Kidney glomerular epithelial cell (primary cell): Measurements from ENCODE around the gene SMYD2.
A peak's percentile ranks its signal among the peaks of the same experiment; 100 is the strongest.

Experiments used
- DNase-seq: peaks from one replicate; lab custom pipeline; 2025; lab: John Stamatoyannopoulos, UW

Gene SMYD2, protein sequence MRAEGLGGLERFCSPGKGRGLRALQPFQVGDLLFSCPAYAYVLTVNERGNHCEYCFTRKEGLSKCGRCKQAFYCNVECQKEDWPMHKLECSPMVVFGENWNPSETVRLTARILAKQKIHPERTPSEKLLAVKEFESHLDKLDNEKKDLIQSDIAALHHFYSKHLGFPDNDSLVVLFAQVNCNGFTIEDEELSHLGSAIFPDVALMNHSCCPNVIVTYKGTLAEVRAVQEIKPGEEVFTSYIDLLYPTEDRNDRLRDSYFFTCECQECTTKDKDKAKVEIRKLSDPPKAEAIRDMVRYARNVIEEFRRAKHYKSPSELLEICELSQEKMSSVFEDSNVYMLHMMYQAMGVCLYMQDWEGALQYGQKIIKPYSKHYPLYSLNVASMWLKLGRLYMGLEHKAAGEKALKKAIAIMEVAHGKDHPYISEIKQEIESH

DNA sequence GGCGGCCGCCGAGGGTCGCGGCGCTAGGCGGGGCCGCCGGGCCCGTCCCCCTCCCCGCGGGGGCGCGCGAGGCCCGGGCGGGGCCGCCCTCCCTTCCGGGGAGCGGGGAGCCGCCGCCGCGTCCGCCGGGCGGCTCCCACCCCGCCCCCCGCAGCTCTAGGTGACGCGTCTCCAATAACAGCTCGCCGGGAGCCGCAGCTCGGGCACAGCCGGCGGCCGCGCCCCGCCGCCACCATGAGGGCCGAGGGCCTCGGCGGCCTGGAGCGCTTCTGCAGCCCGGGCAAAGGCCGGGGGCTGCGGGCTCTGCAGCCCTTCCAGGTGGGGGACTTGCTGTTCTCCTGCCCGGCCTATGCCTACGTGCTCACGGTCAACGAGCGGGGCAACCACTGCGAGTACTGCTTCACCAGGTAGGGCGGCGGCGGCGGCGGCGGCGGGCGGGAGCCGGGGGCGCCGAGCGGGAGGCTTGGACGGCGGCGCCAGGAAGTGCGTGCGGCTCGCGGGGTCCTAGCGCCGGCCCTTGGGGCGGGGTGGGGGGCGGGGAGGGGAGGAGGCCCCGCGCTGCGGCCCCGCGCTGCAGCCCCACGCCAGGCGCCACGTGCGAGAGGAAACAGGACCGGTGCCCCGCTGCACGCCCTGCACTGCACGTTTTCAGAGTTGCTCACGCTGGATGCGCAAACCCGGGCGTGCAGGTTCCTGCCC, at the start of gene SMYD2:
SMYD2 (plus strand) TSS at position 139 of the 699 bp plus-strand sequence; CDS start at position 235, 96 bp downstream.
- peak; percentile 42 for DNase-seq

DNA sequence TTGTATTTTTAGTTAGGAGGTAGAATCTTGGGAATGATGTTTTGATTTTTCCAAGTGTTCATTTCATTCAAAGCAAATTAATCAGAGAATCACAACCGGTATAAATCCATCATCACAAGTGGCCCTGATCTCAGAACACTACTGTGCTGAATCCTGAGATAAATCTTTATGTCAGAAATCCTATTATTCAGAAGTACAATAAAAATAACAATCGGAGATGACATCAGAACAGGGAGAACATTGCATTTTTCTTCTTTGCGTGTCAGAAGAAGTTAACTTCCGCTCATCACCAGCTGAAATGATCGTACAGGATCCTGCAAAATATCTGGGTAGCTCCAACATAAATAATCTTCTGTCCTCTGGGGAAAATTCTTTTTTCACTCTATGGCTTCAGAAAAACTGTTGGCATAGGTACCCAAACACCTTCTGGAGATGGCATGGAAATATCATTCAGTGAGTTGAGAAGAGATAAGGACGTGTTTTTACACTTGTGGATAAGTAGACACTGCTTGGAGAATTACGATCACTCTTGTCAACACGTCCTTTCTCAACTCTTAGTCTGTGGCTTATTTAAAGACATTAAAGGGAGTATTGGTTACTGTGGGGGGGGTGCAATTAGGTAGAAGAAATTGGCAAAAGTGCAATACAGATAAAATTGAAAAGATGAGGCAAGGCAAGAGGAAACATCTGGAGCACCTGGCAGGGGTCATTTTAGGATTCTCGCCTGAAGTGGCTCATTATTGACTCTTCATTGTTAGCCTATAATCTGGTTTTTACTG, 46.9 kb upstream of the SMYD2 start:
- DNase-seq: no peak

DNA sequence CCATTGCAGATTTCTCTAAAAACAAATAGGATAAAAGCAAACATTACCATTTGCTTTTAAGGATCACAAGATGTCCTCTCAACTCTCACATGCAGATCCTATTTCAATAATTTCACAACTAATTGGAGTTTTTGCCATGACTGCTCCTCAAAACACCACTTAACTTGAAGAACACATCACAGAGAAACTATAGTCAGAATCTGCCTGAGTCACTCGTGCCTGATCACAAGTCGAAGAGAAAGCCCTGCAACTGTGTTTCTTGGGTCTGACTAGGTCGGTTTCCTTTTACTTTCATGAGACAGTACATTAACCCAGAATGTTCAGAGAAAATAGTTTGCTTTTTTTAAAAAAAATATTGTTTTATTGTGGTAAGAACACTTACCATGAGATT, 46.3 kb upstream of the SMYD2 start:
- no peak for DNase-seq

DNA sequence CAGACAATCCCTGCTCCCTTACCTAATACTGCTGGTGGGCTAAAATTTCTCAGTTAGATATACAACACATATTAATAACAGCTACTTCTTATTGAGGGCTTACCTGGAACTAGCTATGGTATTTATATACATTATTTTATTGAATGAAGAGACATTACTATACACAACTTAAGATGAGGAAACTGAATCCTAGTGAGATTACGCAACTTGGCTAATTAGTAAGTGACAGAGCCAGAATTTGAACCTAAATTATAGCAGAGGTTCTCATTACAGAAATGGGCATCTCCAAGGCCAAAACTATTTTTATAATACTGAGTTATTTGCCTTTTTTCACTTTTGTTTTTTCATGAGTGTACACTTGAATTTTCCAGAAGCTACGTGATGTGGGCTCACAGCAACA, 44.5 kb upstream of the SMYD2 start:
- no peak for DNase-seq

DNA sequence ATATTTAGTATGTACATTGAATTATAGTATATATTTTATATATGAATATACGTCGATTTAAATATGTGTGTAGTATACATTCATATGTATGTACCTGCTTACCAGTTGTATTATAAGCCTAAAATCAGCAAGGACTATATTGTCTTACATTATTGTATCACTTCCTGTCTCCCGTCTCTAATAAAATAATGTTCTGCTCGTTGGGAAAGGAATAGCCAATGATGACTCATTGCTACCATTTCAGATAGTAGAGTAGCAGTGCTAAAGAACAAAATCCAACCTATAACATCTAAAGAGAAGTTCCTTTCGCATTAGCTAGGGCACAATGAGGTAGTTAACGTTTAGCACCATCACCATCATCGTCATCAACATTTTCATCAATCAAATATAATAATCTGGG, 39.9 kb upstream of the SMYD2 start:
- no peak for DNase-seq

DNA sequence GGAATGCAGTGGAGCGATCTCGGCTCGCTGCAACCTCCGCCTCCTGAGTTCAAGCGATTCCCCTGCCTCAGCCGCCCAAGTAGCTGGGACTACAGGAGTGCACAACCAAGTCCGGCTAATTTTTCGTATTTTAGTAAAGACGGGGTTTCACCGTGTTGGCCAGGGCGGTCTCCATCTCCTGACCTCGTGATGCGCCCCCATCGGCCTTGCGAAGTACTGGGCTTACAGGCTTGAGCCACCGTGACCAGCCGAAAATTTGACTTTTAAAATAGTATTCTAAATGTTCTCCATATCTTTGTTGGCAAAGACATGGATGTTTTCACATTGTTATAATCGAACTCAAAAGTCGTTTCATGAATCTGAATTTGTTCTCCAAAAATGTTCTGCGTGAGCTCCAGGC, 36.7 kb upstream of the SMYD2 start:
- no peak for DNase-seq

DNA sequence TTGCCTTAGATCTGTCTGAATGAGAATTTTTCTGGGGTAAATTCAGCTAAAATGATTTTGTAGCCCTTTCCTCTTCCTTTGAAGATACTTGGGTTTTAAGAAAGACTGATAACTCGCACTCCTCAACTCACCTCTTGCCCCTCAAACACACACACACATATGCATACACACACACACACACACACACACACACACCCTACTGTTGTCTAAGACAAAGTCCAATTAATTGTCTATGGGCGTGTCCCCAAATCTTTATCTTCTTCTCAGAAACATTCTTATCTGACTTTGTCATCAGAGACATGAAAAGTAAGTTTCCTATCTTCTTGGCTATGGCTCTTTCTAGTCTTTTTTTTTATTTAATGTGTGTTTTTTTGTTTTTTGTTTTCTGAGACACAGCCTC, 36.1 kb upstream of the SMYD2 start:
- no peak for DNase-seq

DNA sequence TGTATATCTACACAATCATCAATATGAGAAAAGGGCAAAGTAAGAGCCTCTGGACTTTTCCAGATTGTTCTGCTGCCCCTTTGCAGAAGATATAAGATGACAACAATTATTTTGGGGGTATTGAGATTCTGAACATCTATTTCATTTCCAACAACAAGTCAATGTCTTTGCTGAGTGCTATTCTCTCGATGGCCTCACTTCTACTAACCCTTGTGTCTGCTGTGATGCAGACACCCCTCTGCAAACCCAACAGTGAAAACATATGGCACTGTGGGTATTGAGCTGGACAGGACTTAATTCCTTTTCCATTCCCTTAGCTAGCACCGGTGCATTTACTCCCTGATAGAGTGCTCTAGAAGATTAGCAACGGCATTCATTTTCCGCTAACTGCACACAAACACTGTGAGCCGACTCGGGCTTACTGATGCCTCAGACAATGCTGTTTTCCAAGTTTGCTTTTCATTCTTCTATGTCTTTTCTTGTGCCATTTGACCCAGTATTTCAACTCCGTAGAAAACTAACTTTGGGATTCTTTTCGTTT, 33.4 kb upstream of the SMYD2 start:
- no peak for DNase-seq

DNA sequence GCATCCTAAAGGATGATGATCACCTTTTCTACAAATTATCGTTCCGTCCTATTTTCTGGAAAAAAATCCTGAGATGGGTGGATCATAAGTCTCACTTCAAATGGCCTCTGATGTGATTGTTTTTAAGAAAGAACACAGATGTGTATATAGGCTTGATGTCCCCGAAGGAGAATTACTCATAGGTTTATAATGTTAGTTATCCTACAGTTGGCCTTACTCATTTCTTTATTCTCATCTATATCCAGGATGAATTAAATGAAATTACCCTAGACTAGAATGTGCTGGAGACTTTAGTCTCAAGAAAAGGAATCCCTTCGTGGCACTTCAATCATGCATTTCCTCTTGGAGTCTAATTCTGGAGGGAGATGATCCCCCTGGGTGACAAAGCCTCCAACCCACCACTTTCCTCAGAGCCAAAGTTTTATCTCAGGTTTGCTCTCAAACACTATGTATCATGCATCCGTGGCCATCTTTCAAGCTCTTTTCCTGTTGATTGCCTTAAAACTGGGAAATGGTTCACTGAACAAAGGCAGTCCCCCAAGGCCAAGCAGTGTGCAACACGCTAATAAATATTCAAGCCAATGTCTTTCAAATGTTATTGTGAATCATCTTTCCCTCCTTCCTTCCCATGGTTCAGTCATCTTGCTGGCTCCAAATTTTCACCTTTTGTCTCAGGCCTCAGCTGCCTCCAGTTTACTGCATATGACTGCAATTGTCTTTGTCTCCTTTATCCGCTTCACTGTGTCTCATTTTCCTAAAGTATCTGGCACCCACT, 32.5 kb upstream of the SMYD2 start:
- no peak for DNase-seq

DNA sequence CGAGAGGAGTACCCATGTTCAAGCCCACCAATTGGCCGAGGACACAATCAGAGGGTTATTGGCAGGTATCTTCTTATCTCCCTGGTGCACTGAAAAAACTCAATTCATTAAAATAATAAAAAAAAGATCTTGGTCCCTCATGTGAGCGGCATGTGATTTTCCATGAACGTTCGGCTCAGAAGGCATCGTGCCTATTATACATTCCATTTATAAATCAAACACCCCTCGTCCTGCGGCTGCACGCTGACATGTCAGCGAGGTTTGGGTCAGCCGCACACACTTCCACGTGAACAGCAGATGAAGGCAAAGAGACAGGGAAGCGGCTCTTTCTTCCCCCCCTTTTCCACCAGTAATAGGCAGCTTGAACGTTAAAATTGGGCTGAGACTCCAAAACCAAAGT, 31.3 kb upstream of the SMYD2 start:
- DNase-seq: no peak

DNA sequence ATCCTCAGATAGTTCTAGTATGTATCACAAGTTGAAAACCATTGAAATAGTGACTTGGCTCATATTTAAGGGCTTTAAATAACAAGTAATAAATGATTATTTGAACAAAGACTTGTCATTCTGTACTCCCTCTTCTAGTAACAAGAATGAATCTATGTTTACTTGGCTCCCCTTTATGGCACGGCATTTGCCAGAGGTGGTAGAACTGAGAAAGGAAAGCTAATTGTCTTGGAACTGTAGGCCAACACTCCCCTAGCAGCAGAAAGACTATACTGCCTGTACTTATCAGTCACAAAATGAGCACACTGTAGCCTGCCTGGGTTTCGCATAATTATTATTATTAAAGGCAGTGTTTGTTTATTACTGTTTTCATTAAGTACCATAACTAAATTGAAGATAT, 29.6 kb upstream of the SMYD2 start:
- no peak for DNase-seq

DNA sequence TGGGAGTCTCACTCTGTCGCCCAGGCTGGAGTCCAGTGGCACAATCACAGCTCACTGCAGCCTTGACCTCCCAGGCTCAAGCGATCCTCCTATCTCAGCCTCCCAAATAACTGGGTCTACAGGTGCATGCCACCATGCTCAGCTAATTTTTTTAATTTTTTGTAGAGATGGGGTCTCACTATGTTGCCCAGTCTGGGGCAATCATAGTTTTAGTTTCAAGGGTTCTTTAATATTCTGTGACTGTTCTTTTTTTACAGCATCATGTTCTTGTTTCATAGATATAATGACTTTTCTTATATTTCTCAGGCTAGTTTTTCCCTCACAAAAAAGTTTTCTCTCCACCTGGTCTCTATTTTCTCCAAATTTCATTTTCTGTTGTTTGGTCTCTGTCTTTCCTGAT, 25.4 kb upstream of the SMYD2 start:
- no peak for DNase-seq

DNA sequence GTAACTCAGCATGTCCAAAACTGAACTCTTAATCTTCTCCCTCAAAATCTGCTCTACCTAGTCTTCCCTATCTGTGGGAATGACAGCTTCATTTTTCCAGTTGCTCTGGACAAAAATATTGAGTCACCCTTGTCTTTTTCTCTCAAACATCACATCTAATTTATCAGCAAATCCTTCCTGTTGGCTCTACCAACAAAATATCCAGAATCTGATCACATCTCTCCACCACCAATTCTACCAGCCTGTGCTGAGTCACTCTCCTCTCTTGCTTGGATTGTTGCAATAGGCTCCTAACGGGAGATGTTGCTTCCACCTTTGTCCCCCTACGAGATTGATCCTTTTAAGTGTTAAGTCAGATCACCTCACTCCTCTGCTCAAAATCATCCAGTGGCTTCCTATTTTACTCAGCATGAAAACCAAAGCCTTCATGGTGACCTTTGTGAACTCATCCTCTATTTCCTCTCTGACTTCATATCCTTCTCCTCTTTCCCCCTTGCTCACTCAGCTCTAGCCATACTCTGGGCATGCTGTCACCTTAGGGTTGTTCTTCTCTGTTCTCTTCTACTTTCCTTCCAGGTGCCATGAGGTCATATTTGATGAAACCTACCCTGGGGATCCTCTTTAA, 21.5 kb upstream of the SMYD2 start:
- peak; percentile 34 for DNase-seq

DNA sequence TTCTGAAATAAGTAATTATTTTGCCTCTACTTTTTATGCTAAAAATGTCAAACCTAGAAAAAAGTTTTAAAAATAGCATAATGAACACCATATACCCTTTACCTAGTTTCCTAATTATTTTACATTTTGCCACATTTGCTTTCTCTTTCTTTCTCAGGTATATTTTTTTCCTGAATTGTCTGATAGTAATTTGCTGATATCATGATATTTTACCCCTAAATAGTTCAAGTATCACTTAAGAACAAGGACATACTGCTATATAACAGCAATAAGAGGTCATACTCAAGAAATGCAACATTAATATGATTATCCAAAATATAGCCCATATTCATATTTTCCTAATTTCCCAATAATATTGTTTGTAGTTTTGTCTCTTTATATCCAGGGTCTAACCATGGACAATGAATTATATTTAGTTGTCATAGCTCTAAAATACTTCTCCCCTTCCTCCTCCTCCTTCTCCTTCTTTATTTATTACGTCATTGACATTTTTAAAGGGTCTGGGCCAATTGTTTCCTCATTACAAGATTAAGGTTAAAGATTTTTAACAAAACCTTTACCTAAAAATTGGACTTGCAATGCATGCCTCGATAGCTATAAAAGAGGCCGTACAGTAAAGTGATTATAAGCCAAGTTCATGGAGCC, 20.3 kb upstream of the SMYD2 start:
- no peak for DNase-seq

DNA sequence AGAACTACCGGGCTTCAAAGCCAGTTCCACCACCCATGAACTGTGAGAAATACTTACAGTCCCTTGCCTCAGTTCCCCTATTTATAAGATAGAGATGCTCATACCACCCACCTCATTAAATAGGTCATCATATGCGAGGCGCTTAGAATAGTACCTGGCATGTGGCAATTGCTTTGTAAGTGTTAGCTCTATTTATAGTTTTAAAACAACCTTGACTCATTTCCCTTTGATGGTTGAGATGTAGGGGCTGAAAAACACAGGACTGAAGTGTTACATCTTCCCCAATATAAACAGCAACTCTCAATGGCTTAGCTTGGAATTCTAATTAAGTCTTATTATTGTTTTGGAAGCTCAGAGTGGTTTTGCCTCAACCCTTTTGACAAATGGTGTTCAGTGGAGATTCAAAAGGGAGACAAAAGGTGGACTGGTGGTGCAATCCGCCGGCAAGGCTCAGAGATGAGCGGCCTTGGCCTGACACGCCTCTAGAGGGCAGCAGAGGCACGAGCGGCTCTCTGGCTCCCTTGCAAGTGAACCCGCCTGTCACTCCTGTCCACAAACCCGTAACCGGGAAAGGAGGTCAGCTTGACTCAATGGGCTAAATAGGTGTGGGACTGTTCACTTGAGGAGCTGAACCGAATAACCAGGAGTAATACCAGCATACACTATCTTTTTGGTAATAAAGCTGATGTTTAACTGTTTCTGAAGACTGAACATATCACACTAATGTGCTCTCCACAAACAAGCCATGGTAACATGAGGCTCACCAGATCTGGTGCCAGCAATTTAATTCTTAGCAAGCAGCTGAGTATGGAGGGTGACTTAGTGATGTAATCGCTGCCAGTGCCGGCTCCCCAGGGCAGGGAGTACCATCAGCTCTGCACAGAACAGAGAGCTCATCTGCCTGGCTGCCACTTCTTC, 19.5 kb upstream of the SMYD2 start:
- peak; percentile 77 for DNase-seq

DNA sequence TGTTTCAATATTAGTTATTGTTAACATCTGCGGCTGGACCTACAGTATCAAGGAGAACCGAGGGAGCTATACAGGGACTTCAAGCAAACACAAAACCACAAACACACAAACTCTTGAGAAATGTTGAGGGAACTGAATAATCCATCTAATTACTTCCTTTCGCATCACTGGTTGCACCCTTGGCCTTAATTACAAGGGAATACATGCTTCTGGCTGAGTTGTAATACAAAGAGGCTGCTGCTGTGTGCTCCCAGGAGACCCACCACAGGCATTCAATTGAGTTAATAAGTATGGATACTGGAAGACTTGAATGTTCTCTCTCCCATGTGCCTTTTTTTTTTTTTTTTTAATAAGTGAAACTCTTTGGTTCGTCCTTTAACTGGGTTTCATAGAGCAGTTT, 16.8 kb upstream of the SMYD2 start:
- DNase-seq: no peak

DNA sequence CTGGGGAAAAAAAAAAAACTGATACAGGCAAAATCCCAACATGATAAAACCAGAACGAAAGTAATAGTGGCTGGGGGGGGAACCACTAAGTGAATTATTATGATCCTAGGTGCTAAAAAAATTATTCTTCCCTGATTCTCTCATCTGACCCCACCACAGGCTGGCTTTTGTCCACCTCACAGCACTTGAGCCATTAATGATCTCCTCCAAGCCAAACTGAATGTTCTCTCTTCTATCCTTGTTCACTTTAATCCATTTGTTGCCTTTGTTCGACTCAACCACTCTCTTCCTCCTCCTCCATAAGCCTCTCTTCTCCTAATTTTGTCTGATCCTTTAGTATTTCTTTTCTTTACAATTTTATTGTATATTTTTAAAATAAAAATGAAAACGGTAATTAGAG, 16.0 kb upstream of the SMYD2 start:
- DNase-seq: no peak

DNA sequence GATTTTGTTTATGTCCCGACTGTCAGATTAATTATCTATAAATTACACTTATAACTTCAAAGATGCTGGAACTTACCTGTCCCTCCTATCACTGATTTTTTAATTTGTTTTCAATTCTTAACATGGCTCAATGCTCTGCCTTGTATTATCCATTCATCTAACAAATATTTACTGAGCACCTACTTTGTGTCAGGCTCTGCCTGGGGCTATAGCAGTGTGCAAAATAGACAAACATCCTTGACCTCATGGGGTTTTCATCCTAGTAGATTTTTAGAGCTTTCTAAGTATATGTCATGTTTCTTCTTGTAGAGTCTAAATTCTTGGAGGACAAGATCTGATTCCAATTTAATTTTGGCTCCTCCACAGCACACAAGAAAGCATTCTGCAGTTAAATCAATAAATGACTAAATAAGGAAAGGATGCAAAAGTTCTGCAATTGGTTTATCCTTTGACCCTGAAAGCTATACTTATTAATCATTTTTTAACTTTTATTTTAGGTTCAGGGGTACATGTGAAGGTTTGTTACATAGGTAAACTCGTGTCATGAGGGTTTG, 10.8 kb upstream of the SMYD2 start:
- DNase-seq: no peak

DNA sequence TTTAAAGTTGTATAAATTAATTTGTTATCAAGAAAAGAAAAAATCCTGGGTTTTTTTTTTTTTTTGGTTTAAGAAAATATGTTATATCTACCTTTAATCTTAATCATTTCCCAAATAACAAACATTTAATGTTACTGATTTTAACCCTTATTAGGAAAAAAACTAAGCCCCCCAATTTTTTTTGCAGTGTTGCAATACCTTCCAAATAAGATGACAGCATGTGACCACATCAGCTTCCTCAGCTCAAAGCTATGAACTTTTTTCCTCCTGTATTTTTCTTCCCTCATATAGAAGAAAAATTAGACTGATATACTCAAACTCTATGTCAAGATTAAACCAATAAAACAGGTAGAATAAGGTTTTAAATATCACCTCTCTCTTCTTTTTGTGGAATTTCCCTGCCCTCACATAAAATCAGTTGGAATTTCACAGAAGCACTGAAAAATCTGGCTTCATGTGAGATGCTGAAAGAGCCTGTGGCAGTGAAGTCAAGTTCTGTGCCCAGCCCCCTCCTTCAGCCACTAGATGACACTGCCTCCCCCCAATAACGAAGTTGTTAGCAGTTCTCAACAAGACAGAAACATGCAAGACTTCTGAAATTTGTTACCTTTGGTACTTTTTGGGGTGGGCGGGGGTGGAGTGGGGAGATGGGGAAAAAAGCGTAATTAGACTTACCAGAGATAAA, 9.6 kb upstream of the SMYD2 start:
- no peak for DNase-seq
